Stimulated activated naive CD4-positive, alpha-beta T cell treated with Interleukin-2 at 50 U/mL for 16 hours (primary cell): ENCODE results near the gene PPP3R1.

Experiments used
- DNase-seq: peaks from one replicate; lab custom pipeline; 2025; lab: John Stamatoyannopoulos, UW

Gene PPP3R1, protein sequence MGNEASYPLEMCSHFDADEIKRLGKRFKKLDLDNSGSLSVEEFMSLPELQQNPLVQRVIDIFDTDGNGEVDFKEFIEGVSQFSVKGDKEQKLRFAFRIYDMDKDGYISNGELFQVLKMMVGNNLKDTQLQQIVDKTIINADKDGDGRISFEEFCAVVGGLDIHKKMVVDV

DNA sequence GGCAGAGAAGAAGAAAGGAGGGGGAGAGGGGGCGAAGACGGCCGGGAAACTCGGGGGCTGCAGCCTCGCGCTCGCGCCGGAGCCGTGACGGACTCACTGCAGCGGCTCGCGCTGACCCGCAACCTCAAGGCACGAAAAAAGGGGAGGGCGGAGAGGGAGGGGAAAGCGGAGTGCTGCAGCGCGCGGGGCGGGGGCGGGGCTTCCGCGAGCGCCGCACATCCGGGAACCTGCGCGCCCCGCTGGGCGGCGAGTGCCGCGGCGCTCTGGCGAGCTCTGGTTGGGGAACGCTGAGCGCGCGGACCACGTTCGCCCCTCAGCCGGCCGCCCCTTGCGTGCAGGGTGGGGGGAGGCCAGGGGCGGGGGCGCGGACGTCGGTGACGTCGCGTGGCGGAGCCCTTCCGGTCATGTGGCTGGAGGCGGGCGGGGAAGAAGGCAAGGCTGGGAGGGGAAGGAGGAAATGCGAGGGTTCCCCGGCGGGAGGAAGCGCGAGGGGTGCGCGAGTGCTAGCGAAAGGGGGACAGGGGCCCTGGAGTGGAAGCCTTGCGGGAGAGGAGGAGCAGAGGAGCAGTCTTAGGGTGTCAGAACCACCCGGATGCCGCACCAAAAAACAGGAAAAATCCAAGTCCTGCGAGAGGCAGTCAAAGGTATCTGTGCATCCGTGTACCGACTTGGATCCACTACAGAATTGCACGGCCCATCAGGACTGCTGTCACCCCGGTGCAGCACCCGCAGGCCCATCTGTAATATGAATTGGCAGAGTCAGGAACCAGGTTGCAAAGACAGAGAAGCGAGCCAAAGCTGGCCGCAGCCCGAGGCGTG, at the start of gene PPP3R1:
TSS of gene PPP3R1 (minus strand) at position 133 of the 819 bp plus-strand sequence. CDS start 405 bp downstream, outside the sequence.
- DNase-seq = peak; percentile 96

DNA sequence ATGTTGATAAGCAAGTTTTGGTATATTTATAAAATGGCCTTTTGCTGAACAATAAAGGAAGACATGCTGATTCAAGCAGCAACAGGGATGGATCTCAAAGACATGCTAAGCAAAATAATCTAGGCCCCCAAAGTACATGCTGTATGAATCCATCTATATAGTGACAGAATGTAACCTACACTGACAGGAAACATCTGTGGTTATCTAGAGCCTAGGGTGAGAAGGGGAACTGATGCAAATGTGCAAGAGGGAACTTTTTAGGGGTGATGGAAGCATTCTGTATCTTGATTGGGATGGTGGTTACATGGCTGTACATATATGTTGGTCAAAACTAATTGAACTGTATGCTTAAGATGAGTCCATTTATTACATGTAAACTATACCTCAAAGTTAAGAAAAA, 43.2 kb upstream of the PPP3R1 start:
- no peak for DNase-seq

DNA sequence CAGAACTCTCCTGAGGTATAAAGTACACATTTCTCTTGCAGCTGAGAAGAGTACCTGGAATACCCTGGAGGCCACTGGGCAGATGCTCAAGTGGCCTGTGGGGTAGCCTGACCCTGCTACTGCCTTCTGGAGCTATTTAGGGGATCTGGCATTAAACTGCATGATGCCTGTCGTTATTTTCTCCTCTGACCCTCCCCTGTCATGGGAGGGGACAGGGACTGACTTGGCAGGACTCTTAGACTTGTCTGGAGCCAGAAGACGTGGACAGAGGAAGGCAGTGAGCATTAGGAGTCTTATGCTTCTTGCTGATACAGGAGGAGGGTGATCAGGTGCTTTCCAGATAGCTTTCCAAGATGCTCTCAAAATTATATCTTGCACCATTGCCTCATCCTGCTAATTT, 42.6 kb upstream of the PPP3R1 start:
- DNase-seq = no peak

DNA sequence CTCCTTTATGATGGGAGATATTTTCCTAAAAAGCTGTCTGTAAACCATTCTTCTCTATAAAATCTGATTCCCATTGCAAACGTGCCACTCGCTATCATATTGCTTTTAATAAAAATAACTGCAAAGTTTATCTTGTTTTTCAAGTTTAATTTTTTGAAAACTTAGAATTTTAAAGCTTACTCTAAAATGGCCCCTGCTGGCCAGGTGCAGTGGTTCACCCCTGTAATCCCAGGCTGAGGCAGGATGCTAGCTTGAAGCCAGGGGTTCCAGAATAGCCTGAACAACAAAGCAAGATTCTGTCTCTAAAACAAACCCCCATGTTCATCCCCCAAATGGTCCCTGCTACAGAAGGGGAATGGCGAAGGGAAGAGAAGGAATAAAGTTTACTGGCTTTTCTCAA, 41.9 kb upstream of the PPP3R1 start:
- DNase-seq = no peak

DNA sequence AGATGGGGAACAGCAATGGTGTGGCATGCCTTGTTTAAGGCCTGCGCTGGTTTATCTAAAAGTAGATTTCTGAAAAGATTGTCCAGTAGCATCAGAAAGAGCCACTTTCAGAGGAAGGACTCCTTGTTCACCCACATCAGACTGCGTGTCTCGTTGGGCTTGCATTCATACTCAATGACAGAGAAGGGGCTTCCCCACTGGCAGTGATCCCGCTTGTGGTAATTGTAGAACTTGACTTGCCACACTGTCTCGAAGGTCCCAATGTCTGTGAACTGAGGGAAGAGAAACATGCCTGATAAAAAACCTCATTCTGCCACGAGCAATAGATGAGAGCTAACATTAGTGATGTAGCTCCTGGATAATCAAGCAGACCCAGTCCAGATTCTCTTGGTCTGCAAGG, 41.4 kb upstream of the PPP3R1 start:
- no peak for DNase-seq

DNA sequence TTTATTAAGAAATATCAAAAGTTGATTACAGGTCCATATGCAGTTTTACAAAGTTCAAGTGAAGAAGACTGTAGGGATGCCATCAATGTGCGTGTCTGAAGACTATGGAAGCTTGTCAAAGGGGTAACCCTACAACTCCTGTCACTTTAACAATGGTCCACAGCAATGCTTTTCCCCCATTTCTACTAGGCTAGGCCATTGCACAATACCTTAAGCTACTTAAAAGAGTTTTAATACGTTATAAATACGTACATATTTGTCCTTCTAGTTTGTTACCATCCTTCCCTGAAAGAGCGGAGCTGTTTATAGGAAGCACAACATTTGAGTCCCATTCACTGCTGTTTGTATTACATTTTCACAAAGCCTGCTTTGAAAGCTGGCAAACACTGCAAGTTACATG, 40.7 kb upstream of the PPP3R1 start:
- no peak for DNase-seq

DNA sequence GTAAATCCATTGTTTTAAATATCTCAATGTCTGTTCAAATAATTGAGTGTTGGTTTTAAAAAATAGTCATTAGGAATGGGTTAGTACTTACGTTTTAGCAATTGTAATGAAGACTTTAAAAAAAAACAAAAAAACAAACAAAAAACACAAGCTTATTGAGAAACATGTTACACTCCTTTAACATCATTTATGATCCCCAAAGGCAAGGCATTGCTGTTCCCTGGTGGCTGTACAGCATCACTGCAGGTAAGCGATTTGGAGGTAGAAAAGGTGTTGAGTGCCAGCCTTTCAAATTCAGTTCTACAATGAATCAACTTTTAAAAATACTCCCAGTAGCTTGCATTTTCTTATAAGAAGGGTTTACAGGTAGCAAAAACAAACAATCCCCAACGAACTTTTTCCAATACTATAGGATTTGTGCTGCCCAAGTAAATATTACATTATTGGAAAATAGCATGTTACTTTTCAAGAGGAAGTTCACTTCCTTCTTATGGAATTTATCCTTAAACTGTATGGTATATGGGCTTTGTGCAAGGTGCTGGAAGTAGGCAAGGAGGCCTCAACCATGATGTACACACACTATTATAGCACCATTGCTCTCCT, 39.9 kb upstream of the PPP3R1 start:
- no peak for DNase-seq

DNA sequence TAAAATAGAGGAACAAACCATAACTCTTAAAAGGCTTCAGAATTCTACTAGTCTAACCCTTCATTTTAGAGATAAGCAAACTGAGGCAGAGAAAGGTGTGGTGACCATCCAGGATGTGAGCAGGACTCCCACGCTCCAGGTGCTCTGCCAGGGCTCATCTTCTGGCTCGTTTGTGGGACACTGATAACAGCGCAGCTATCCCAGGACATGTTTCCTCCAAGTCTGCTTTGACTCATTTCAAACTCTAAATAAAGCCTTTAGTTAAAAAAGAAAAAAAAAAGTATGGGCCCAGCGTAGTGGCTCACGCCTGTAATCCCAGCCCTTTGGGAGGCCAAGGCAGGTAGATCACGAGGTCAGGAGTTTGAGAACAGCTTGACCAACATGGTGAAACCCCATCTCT, 39.0 kb upstream of the PPP3R1 start:
- DNase-seq = no peak

DNA sequence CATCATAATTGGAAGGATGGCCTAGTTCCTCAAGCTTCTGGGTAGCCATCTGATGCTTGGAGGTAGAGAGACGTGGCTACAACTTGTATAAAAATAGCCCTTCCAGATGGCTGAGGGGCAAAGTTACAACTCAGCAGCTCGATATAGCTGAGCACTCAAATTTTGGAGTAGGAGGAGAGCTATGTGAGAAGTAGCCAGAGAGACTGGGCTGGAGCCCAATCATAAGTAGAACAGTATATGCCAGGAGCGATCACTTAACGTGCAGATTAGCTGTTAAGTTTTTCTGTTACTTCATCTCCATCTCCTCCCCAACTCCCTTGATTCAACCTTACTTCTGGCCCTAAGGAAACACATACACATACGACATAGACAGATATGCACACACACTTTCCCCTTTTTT, 38.6 kb upstream of the PPP3R1 start:
- DNase-seq = no peak

DNA sequence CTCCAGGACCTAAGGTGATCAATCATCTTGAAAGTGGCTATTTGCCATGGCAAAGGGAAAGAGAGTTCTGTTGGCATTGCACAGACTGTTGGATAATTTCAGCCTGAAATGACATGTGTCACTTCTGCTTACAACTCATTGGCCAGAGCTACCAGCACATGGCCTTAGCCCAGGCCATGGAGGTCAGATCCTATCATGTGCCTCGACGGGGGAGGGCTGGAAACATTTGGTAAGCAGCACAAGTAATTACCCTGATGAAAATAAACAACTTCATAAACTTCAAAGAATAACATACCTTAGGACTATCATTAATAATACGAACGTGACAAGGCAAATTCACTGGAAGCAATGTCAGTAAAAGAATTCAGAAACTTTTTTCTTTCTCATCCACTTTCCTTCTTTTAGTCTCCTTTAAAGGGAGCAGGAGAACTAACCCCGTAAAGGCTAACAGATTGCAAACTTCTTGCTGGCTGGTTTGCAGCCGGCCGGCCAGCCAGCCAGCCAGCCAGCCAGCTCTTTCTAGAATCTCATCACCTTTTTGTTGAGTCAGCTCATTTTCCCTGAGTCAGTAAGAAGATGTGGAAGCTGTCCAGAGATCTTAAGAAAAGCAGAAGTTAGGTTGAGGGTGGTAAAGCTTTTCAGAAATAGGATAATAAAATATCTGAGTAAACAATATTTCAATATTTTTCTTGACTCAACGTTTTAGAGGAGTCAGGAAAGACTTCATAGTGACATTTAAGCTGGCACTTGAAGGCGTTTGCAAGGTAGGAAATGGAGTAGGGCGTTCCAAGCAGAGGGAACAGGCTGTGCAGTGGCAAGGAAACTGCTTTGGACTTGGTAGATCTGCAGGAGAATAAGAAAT, 35.5 kb upstream of the PPP3R1 start:
- DNase-seq = no peak

DNA sequence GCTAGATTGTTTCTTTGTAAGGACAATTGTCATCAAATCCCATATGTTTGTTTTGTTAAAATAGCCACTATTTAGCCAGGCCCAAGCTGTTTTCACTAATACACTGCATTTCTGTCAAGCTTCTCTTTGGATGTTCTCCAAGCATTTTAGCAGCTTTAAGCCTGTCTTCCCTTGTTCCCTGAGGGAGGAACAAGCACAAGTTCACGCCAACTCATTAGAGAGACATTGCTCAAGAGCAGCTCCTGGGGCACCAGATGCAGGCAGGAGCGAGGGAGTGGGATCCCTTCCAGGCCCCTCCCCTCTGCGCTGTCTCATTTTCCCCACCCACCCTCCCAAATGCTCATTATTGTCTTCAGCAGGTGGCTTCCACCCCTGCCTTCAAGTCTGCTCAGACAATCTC, 32.6 kb upstream of the PPP3R1 start:
- no peak for DNase-seq

DNA sequence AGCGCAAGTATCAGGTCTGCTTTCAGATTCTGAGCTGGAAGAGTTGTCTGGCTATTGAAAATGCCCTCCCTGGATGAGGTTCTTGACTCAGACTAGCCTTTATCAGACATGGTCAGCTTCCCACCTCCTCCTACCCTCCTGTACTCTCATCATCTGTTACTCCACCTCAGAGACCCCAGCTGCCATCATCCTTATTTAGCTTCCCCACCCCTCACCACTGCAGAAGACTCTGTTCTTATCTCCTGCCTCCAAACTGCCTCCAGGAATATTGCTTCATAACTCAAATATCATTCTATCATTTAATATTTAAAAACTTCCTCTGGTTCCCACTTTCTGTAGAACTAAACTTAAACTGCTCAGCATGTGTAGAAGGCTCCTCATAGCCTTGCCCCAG, 31.1 kb upstream of the PPP3R1 start:
- no peak for DNase-seq

DNA sequence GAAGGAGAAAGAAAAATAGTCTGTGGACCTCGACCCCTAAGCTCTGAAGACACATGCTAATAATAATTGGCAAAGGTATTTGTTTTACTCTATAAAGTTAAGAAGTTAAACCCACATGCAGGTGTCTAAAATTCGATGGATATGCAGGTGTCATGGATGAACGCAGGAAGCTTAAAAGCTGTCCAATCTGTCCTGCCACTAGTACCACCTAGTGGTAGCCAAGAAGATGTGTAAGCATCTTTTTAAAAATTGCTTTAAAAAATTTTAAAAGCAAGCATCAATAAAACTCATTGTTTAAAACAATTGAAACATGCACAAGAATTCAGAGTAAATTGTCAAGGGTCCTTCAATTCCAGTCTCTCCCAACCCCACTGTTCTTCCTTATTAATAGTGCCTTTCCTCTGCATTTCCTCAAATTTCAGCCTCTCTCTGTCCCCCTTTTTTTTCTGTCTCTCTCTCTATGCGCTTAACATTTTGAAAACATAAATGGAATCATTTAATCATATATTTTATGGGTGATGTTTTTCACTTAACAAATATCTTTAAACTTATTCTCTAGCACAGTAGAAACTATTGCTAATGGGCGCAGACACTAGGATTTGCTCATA, 30.6 kb upstream of the PPP3R1 start:
- no peak for DNase-seq

DNA sequence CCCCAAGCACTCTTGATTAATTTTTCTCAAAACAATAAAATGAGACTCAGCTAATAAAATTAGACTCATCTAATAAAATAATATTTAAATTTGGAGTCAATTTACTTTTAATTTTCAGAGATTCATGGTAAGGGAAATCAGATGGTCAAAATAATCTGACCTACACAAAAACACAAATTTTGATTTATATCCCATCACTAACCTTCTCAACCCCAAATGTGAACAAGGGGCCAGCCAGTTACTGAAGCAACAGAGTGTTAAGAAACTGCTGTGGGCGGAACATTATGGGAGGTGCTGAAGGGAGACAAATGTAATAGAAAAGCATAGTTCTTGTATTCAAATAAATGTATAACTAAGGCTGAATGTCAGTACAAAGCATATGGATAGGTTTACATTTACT, 28.5 kb upstream of the PPP3R1 start:
- DNase-seq = no peak

DNA sequence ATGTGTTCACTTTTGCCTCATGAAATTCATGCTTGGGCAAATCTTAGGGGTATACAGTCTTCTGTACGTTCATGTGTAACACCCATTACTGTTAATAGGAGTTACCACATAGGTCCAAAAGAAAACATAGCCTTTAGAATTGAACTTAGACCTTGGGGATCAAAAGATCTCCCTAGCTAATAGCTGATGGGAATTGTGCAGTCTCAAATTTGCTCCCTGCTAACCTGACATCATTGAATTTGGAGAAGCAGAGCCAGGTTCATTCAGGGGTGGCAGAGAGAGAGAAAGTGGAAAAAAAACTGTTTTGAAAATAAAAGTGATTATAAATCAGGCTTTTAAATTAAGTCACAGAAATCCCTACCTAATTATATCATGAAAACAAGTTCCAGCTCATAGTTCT, 28.0 kb upstream of the PPP3R1 start:
- DNase-seq = no peak

DNA sequence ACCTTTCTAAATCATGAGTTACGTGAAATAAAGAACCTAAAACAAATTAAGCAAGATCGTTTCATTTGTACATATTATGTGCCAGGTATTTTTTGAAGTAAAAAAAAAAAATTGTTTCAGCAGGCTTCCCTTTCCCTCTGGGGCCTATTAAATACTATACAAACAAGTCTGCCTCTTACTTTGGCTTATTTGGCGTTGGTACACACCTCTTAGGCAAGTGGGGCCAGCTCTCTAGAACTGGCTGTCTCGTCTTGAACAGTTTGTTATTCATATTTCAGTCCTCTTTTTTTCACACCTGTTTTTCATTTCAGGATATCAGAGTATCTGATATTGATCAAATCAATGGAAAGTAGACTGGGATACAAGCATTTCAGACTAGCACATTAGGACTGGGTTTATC, 27.4 kb upstream of the PPP3R1 start:
- DNase-seq = no peak

DNA sequence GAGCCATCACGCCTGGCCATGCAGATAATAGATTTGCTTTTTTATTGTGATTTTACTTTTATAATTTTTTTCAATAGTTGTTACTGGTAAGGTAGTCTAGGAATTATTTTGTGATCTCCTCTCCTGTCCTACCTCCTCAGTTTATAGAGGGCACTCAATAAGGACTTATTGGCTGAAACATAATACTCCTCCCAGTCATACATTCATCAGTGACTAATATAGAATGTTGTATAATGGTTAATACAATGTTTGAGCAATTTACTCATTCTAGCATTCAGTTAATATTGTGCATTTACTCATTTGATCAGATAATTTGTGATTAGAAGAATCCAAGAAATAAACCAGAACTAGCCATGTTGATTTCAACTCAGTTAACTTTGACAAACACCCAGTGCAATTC, 25.8 kb upstream of the PPP3R1 start:
- DNase-seq = no peak

DNA sequence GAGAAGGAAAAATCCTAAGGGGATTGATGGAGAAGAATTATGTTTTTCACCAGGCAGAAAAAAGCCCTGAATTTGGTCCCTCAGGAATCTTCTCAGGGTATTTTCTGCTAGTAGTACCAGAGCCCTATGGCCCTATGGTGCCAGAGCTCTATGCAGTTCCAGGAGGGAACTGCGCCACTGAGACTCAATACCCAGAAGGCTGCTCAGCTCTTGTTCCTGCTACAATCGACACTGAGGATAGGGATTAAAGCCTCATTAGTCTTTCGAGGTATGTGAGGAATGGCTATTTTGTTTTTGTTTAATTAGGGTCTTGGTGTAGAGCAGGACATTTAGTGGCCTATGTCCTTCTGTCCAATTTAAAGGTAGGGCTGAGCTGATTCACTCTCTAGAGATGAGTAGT, 21.7 kb upstream of the PPP3R1 start:
- DNase-seq = no peak

DNA sequence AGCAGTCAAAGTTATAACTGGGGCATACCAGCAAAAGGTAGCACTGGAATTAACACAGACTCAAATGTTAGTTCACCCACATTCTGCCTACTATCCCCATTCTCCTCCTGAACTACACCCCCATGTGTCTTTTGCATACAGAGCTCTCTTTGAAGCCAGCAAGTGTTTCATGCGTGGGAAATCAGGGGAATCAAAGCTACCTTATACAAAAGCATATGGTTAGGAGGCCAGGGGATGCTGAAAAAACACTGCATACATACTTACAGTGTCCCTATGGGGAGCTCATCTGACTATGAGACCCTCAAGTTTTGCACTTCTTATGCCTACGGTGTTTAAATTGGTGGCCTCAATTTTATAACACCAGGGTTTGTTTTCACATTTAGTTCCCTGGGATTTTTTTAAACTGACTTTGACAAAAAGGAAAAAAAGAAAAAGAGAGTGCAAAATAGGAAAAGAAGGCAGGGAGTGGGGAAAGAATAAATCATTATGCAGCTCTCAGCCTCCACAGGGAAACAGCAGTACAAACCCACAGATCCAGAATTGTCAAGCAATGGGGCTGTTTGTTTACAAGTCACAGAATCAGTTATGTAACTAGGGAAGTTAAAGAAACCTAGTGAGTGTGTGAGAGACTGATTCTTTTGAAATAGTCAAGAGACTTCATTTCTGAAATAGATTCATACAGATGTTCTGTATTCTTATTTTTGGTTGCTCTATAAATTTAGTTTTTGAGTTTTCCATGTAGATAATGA, 20.1 kb upstream of the PPP3R1 start:
- DNase-seq = no peak

DNA sequence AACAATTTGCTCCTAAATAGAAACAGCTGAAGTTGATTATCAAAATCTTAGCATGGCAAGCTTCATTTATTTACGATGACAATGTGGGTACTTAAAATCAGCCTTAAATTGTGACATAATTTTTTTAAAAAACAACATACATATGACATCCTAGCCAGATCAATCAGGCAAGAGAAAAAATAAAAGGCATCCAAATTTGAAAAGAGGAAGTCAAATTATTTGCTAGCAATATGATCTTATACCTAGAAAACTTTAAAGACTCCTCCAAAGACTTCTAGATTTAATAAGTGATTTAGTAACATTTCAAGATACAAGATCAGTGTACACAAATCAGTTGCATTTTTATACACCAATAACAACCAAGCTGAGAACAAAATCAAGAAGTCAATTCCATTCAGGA, 14.3 kb upstream of the PPP3R1 start:
- no peak for DNase-seq

DNA sequence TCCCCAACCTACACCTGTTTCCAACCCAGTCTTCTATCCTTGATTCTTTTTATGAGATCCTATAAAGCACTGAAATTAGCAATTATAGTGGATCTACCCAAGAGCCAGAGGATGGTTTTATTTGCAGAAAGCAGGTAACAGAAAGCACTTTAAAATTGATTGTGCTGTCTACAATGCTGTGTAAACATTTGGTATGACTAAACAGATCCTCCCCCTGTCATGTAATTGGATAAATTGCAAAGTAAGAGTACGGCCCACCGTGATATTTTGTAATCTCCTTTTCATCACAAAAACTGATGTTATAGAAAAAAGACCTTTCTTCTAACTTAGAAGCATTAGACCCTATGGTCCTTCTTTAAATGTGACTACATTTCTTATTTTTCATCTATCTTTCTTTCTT, 11.3 kb upstream of the PPP3R1 start:
- no peak for DNase-seq
